GM18508 (cell line): ENCODE results near the gene ACY1.
"Not testable (repeated sequence)": the region's sequence is repeated elsewhere in the genome, so short reads cannot be mapped to it uniquely, and the experiment has no call there.

Experiments
- ATAC-seq: cut with Tn5 transposase; IDR thresholded peaks from one replicate; pipeline ENCODE4 v1.9.1; 2021; ENCODE audit warnings: moderate number of reproducible peaks; ENCODE audit not compliant: insufficient read depth, unreplicated experiment

Gene ACY1

GRCh38 chr3:52023101-52023770, 39.9 kb downstream of the ACY1 start:
- ATAC-seq = no peak

- no peak for ATAC-seq
Measured at GRCh38 chr3:52023860-52024764, 40.8 kb downstream of the ACY1 start.

- ATAC-seq = no peak
Measured at GRCh38 chr3:52024765-52025452, 41.6 kb downstream of the ACY1 start.

GRCh38 chr3:52025453-52025852, 42.1 kb downstream of the ACY1 start:
- no peak for ATAC-seq

- ATAC-seq = no peak
Measured at GRCh38 chr3:52026041-52026440, 42.7 kb downstream of the ACY1 start.

GRCh38 chr3:52028572-52028971, 45.2 kb downstream of the ACY1 start:
- no peak for ATAC-seq

GRCh38 chr3:52029053-52029452, 45.7 kb downstream of the ACY1 start:
- ATAC-seq = no peak

GRCh38 chr3:52029535-52029934, 46.2 kb downstream of the ACY1 start:
- no peak for ATAC-seq

- no peak for ATAC-seq
Measured at GRCh38 chr3:52030714-52031310, 47.5 kb downstream of the ACY1 start.

GRCh38 chr3:52031896-52032295, 48.6 kb downstream of the ACY1 start:
- ATAC-seq = no peak

GRCh38 chr3:52032702-52033408, 49.5 kb downstream of the ACY1 start:
- ATAC-seq = no peak

- not testable (repeated sequence) for ATAC-seq
Measured at GRCh38 chr3:52033748-52034147, 50.4 kb downstream of the ACY1 start.

- ATAC-seq = no peak
Measured at GRCh38 chr3:52034212-52034611, 50.9 kb downstream of the ACY1 start.

- no peak for ATAC-seq
Measured at GRCh38 chr3:52034651-52035050, 51.3 kb downstream of the ACY1 start.

- no peak for ATAC-seq
Measured at GRCh38 chr3:52036222-52036694, 52.9 kb downstream of the ACY1 start.

- ATAC-seq = no peak
Measured at GRCh38 chr3:52036829-52037228, 53.5 kb downstream of the ACY1 start.

GRCh38 chr3:52037291-52037690, 54.0 kb downstream of the ACY1 start:
- no peak for ATAC-seq

- ATAC-seq = no peak
Measured at GRCh38 chr3:52038227-52038626, 54.9 kb downstream of the ACY1 start.
